OCI-LY1 (cell line): ENCODE measurements around the gene ITGA5.

ENCODE experiments used
- H2AFZ ChIP-seq: fragments of 200-600 bp; sonication (generic), shearing (Covaris generic); 2 replicates; pipeline ENCODE4 v1.6.0; 2014; ENCODE audit warnings: antibody characterized with exemption, mild to moderate bottlenecking, low read length
- H3F3A ChIP-seq: fragments of 200-600 bp; sonication (generic), shearing (Covaris generic); 2 replicates; pipeline ENCODE4 v1.6.0; 2014; ENCODE audit warnings: mild to moderate bottlenecking, antibody characterized with exemption, low read length, moderate library complexity; ENCODE audit not compliant: insufficient read depth
- H3K27ac ChIP-seq: fragments of 200-600 bp; sonication (generic); 2 replicates; pipeline ENCODE4 v1.5.1; 2014; ENCODE audit warnings: low read length, mixed run types, mild to moderate bottlenecking, low read depth; ENCODE audit not compliant: poor library complexity, severe bottlenecking
- H3K27me3 ChIP-seq: fragments of 200-600 bp; sonication (generic); 2 replicates; pipeline ENCODE4 v1.6.0; 2014; ENCODE audit warnings: antibody characterized with exemption, mild to moderate bottlenecking, low read length, moderate library complexity; ENCODE audit not compliant: insufficient read depth
- H3K36me3 ChIP-seq: fragments of 200-600 bp; sonication (generic); 2 replicates; pipeline ENCODE4 v1.6.1; 2014; ENCODE audit warnings: mild to moderate bottlenecking, antibody characterized with exemption, low read length, moderate library complexity, mixed read lengths; ENCODE audit not compliant: insufficient read depth
- H3K4me1 ChIP-seq: fragments of 200-600 bp; sonication (generic); 2 replicates; pipeline ENCODE4 v1.5.1; 2014; ENCODE audit warnings: mild to moderate bottlenecking, low read length, moderate library complexity; ENCODE audit not compliant: insufficient read depth, severe bottlenecking
- H3K4me2 ChIP-seq: fragments of 200-600 bp; sonication (generic), shearing (Covaris generic); 2 replicates; pipeline ENCODE4 v1.6.1; 2014; ENCODE audit warnings: low read length
- H3K4me3 ChIP-seq: fragments of 200-600 bp; sonication (generic); 2 replicates; pipeline ENCODE4 v1.5.1; 2014; ENCODE audit warnings: low read length, low read depth, mild to moderate bottlenecking, mixed read lengths; ENCODE audit not compliant: poor library complexity, severe bottlenecking
- H3K79me2 ChIP-seq: fragments of 200-600 bp; shearing (Covaris generic); 2 replicates; pipeline ENCODE4 v1.6.1; 2016; ENCODE audit warnings: mixed run types, low read length, mixed read lengths; ENCODE audit not compliant: insufficient read depth
- H3K9ac ChIP-seq: fragments of 200-600 bp; sonication (generic), shearing (Covaris generic); 2 replicates; pipeline ENCODE4 v1.6.1; 2014; ENCODE audit warnings: mild to moderate bottlenecking, low read length, mixed read lengths
- H3K9me2 ChIP-seq: fragments of 200-600 bp; sonication (generic), shearing (Covaris generic); 2 replicates; pipeline ENCODE4 v1.6.1; 2014; ENCODE audit warnings: low read depth, mild to moderate bottlenecking, low read length, mixed read lengths
- H3K9me3 ChIP-seq: fragments of 200-600 bp; shearing (Covaris generic); 2 replicates; pipeline ENCODE4 v1.6.1; 2014; ENCODE audit warnings: low read length, mixed read lengths
- H4K20me1 ChIP-seq: fragments of 200-600 bp; sonication (generic), shearing (Covaris generic); 2 replicates; pipeline ENCODE4 v1.6.0; 2016; ENCODE audit warnings: mild to moderate bottlenecking, low read length; ENCODE audit not compliant: insufficient read depth
- EZH2 ChIP-seq: fragments of 200-600 bp; sonication (generic), shearing (Covaris generic); IDR thresholded peaks from 2 replicates; pipeline ENCODE4 v1.8.0; 2017; ENCODE audit warnings: borderline replicate concordance, mixed run types, mild to moderate bottlenecking, antibody characterized with exemption, low read length, moderate library complexity, mixed read lengths
- TF ChIP-seq, protein P1 (sequence below): fragments of 200-600 bp; sonication (generic), shearing (Covaris generic); IDR thresholded peaks from 2 replicates; pipeline ENCODE4 v1.5.1; 2017; ENCODE audit warnings: mild to moderate bottlenecking, antibody characterized with exemption, low read length, moderate library complexity, mixed read lengths

Gene ITGA5

DNA sequence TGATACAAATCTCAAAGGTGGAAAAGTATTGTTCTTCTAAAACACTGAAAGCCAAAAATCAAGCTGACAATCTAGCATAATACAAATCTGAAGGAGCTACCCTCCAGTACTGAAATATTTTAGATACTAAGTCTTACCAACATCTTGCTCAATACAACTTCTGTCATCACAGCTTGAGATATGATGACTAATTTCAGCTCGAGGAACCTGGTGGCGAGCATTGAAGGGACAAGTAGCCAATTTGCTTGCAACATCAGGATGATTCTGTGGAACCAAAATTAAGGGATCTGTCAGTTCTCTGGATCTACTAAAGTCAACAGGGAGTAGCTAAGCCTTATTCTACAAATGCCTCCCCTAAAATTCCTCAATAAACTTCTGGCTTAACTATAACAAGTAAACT lies 44.0 kb upstream of the ITGA5 start:
- no peaks in the 10 kb centered on the region for H4K20me1 ChIP-seq

DNA sequence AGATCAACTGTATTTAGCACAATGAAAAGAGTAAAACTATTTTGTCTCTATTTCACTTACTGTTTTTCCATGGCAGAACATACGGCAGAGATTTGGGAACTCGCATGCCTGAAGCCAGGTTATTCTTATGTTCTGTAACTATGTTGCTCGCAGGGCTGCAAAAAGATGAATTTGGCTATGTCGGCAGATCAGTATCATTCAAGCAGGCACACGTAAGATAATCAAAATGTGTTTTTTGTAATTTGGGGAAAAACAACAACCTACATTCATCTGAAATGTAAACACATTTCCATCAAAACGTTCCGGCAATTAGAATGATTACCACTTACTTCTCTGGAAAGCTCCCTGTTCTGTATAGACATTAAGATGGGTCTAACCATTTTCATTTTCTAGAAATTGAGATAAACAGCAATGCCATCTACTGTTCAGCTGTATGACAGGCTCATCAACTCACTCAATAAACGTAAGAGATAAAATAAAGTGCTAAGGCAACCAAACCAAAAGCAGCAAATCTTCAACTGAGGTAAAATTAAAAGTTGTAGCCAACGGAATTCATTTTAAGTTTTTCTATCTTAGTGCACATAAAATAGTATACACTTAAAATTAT lies 41.4 kb upstream of the ITGA5 start:
- Histone ChIP-seq H3K36me3 (peaks cover 97% of the 10 kb centered on the region), H3K9me3 (no peaks in the 10 kb centered on the region), H3K27me3 (no peaks in the 10 kb centered on the region), H2AFZ (no peak overlapping the region), H3F3A (no peaks in the 10 kb centered on the region), H3K9ac (no peak overlapping the region), H3K4me1 (no peaks in the 10 kb centered on the region), H3K4me3 (no peak overlapping the region), H4K20me1 (no peaks in the 10 kb centered on the region), H3K9me2 (no peaks in the 10 kb centered on the region), H3K79me2 (no peaks in the 10 kb centered on the region), H3K27ac (no peak overlapping the region), H3K4me2 (no peak overlapping the region)
- no peak for TF ChIP-seq EZH2
- TF ChIP-seq, protein P1, sequence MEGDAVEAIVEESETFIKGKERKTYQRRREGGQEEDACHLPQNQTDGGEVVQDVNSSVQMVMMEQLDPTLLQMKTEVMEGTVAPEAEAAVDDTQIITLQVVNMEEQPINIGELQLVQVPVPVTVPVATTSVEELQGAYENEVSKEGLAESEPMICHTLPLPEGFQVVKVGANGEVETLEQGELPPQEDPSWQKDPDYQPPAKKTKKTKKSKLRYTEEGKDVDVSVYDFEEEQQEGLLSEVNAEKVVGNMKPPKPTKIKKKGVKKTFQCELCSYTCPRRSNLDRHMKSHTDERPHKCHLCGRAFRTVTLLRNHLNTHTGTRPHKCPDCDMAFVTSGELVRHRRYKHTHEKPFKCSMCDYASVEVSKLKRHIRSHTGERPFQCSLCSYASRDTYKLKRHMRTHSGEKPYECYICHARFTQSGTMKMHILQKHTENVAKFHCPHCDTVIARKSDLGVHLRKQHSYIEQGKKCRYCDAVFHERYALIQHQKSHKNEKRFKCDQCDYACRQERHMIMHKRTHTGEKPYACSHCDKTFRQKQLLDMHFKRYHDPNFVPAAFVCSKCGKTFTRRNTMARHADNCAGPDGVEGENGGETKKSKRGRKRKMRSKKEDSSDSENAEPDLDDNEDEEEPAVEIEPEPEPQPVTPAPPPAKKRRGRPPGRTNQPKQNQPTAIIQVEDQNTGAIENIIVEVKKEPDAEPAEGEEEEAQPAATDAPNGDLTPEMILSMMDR, result no peak

More for the DNA sequence above, 44.0 kb upstream of the ITGA5 start:
- Histone ChIP-seq H3F3A (no peaks in the 10 kb centered on the region), H3K79me2 (no peaks in the 10 kb centered on the region), H2AFZ (no peak overlapping the region), H3K4me3 (no peak overlapping the region), H3K36me3 (peaks cover 95% of the 10 kb centered on the region), H3K9me2 (no peaks in the 10 kb centered on the region), H3K27ac (no peak overlapping the region), H3K4me1 (no peaks in the 10 kb centered on the region), H3K9me3 (no peaks in the 10 kb centered on the region), H3K4me2 (no peak overlapping the region), H3K9ac (no peak overlapping the region), H3K27me3 (no peaks in the 10 kb centered on the region)
- no peak for TF ChIP-seq EZH2
- TF ChIP-seq, protein P1, result no peak

DNA sequence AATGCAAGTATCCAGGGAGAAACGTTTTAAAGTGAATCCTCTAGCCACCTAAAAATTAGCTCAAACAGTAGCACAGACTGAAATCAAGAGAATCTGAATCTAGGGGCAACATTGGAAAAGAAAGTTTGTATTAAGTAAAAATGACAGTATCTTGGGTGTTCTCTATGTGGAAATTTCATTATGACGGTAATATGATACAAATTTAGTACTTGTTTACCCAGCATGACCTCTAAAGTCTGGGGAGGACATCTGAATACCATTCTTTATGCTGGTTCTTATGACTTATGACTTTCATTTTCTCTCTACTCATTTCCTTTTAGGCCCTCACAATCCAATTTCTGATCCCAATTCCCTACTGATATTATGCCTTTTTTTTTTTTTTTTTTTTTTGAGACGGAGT lies 40.3 kb upstream of the ITGA5 start:
- H3K9me3 ChIP-seq, result no peaks in the 10 kb centered on the region
- H3K27me3 ChIP-seq, result no peaks in the 10 kb centered on the region
- H3K4me1 ChIP-seq, result no peaks in the 10 kb centered on the region

More for the DNA sequence above, 40.3 kb upstream of the ITGA5 start:
- Histone ChIP-seq H2AFZ (no peak overlapping the region), H3K27ac (no peak overlapping the region), H3F3A (no peaks in the 10 kb centered on the region), H3K9ac (no peak overlapping the region), H3K4me2 (no peak overlapping the region), H3K36me3 (peaks cover 97% of the 10 kb centered on the region), H3K79me2 (no peaks in the 10 kb centered on the region), H4K20me1 (no peaks in the 10 kb centered on the region), H3K4me3 (no peak overlapping the region), H3K9me2 (no peaks in the 10 kb centered on the region)
- no peak for TF ChIP-seq EZH2
- TF ChIP-seq, protein P1, result no peak
